Activated naive CD8-positive, alpha-beta T cell treated with anti-CD3 and anti-CD28 coated beads for 36 hours (primary cell): ENCODE data around the gene ZNF559. TPM values are rescaled to one million over a fixed set of nuclear protein-coding genes. Genes with fewer than 3 reads are reported as not detected.
"Not testable (repeated sequence)": the region's sequence is repeated elsewhere in the genome, so short reads cannot be mapped to it uniquely, and the experiment has no call there.

Experiments used
- DNase-seq: peaks from one replicate; pipeline ENCODE4 v3.0.0; 2021
- H3K27ac Mint-ChIP-seq: one replicate; pipeline ENCODE4 v1.8.0; 2022; ENCODE audit warnings: mild to moderate bottlenecking, moderate library complexity, mixed read lengths
- H3K27me3 Mint-ChIP-seq: one replicate; pipeline ENCODE4 v1.8.0; 2022; ENCODE audit warnings: mild to moderate bottlenecking, mixed read lengths
- H3K36me3 Mint-ChIP-seq: one replicate; pipeline ENCODE4 v1.8.0; 2021; ENCODE audit warnings: mild to moderate bottlenecking, mixed read lengths
- H3K4me1 Mint-ChIP-seq: one replicate; pipeline ENCODE4 v1.8.0; 2021; ENCODE audit warnings: mixed read lengths
- H3K4me3 Mint-ChIP-seq: one replicate; pipeline ENCODE4 v1.8.0; 2022; ENCODE audit warnings: mild to moderate bottlenecking, moderate library complexity, mixed read lengths
- H3K9me3 Mint-ChIP-seq: one replicate; pipeline ENCODE4 v1.8.0; 2022; ENCODE audit warnings: mixed read lengths
- total RNA-seq, 2 experiments: library from RNA; stranded (reverse); gene quantifications; one replicate each; pipeline ENCODE4 v1.2.3, GENCODE V29; 2021

Gene ZNF559
- total RNA-seq: 10 to 100 TPM; 13.0 to 14.9 TPM

DNA sequence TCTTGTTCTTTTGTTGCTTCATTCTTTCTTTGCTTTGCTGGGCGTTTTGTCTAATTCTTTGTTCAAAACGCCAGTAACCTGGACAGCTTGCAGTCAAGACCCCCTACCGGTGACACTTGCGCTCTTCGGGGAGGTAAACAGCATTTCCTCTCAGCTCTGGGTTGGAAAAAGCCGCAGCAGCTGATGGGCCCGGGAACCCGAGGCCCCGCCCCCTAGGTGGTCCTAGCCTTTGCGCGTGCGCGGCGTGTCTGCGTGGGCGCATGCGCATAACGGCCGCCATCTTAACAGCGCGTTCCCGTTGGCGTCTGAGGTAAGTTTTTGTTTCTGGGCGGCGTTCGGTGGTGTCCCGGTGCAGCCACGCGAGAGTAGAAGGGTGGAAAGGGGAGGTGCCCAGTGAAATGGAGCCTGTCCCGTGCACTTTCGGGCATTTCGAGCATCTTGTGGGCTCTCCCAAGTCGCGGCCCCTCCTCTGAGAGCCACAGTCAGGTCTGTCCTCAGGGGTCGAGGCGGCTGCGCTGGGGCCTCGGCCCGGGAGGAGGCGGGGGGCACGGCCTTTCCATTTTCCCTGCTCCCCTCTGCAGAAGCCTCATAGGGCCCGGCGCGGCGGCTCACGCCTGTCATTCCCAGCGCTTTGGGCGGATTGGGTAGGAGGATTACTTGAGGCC, at the start of gene ZNF559:
Gene ZNF559, plus strand, starts transcription at position 261 of the 665 bp plus-strand sequence. CDS start 14,371 bp downstream, outside the sequence.
- Mint-ChIP-seq H3K27me3 (no peaks in the 10 kb centered on the region), H3K27ac (peak within 1 kb of the TSS; percentile 95), H3K4me3 (peak within 1 kb of the TSS; percentile 88), H3K4me1 (peaks cover 17% of the 10 kb centered on the region), H3K36me3 (peaks cover 57% of the 10 kb centered on the region), H3K9me3 (peaks cover 42% of the 10 kb centered on the region)
- peak; percentile 95 for DNase-seq

DNA sequence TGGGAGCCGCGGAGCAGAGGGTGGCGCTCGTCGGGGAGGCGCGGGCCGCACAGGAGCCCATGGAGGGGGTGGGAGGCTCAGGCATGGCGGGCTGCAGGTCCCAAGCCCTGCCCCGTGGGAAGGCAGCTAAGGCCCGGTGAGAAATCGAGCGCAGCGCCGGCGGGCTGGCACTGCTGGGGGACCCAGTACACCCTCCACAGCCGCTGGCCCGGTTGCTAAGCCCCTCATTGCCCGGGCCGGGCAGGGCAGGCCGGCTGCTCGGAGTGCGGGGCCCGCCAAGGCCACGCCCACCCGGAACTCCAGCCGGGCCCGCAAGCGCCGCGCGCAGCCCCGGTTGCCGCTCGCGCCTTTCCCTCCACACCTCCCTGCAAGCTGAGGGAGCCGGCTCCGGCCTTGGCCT, 40.5 kb upstream of the ZNF559 start:
- peak overlapping the region; percentile 77 for H3K4me3 Mint-ChIP-seq
- H3K4me1 Mint-ChIP-seq, H3K27ac Mint-ChIP-seq, H3K27me3 Mint-ChIP-seq: not testable (repeated sequence)
- peaks cover 25% of the 10 kb centered on the region for H3K9me3 Mint-ChIP-seq
- peaks cover 22% of the 10 kb centered on the region for H3K36me3 Mint-ChIP-seq
- DNase-seq: peak; percentile 58

DNA sequence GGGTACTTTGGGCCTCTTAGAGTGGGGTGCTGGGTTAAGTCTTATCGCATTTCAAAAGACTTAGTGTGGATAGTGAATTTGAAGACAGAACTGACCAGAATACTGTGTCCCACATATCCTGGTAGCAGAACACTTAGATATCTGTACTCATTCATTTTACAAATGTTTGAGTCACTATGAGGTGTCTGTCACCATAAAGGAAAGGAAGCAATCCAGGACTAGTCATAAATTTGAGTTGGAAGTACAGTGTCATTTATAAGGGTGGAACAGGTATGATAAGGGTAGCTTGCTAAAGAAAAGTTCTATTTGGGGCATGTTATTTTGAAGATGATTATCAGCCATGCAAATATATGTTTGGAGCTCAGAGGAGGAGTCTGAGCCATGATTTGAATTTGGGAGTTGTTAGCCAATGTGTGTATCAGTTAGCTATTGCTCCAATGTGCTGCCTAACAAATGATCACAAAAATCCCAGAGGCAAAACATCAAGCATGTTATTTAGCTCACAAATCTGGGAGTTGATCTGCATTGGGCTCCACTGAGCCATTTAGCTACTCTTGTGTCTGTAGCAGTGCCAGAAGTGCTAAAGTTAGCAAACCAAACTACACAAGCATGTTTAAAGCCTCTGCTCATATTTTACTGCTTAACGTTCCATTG, 34.6 kb upstream of the ZNF559 start:
- Mint-ChIP-seq H3K9me3 (peaks cover 44% of the 10 kb centered on the region), H3K27me3 (no peaks in the 10 kb centered on the region), H3K27ac (no peak overlapping the region), H3K4me3 (no peak overlapping the region), H3K36me3 (peaks cover 60% of the 10 kb centered on the region), H3K4me1 (no peaks in the 10 kb centered on the region)
- no peak for DNase-seq

DNA sequence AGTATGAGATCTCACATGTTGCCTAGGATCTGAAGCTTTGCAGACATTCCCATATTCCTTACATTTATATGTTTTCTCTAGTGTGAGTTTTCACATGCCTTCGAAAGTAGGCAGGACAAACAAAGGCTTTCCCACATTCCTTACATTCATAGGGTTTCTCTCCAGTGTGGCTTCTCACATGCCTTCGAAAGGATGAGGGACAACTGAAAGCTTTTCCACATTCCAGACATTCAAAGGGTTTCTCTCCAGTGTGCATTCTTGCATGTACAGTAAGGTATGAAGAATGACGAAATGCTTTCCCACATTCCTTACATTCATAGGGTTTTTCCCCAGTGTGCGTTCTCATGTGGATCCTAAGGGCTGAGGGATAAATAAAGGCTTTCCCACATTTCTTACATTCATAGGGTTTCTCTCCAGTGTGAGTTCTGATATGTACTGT, 28.5 kb upstream of the ZNF559 start:
- no peak overlapping the region for H3K27ac Mint-ChIP-seq
- peaks cover 59% of the 10 kb centered on the region for H3K9me3 Mint-ChIP-seq
- peaks cover 90% of the 10 kb centered on the region for H3K36me3 Mint-ChIP-seq
- no peaks in the 10 kb centered on the region for H3K4me1 Mint-ChIP-seq
- H3K4me3 Mint-ChIP-seq: no peak overlapping the region
- no peak for DNase-seq
- H3K27me3 Mint-ChIP-seq: no peaks in the 10 kb centered on the region

DNA sequence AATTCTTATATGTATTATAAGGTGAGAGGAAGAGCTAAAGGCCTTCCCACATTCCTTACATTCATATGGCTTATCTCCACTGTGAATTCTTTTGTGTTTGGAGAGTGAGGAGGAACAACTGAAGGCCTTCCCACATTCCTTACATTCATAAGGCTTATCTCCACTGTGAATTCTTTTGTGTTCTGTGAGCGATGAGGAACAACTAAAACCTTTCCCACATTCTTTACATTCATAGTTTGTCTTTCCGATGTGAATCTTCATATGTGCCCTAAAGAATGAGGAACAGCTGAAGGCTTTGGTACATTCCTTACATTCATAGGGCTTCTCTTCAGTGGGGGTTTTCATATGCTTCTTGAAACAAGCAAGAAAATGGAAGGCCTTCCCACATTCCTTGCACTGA, 27.6 kb upstream of the ZNF559 start:
- H3K9me3 Mint-ChIP-seq: peaks cover 64% of the 10 kb centered on the region

DNA sequence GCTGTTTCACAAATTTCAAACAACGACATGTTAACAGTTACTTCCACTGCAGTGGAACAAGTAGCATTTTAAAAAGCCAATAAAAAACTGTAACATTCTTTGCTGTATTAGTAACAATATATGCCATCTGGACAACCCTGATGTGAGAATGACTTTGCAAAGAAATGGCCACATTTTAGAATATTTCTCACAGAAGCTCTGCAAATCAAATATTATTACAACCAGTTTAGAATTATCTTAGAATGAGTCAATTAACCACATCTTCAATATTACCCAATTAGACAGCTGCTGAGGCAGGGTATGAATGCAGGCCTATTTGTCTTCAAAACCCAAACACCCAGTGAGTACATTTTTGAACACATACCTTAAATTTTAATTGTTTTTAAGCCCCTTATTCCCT, 17.5 kb upstream of the ZNF559 start:
- DNase-seq: no peak
- peaks cover 4% of the 10 kb centered on the region for H3K27me3 Mint-ChIP-seq
- peaks cover 55% of the 10 kb centered on the region for H3K36me3 Mint-ChIP-seq
- no peak overlapping the region for H3K4me3 Mint-ChIP-seq
- H3K27ac Mint-ChIP-seq: no peak overlapping the region
- peaks cover 17% of the 10 kb centered on the region for H3K4me1 Mint-ChIP-seq
- H3K9me3 Mint-ChIP-seq: peaks cover 27% of the 10 kb centered on the region

More for the DNA sequence above, 27.6 kb upstream of the ZNF559 start:
- no peak overlapping the region for H3K27ac Mint-ChIP-seq
- no peaks in the 10 kb centered on the region for H3K27me3 Mint-ChIP-seq
- no peak for DNase-seq
- no peaks in the 10 kb centered on the region for H3K4me1 Mint-ChIP-seq
- H3K36me3 Mint-ChIP-seq: peaks cover 93% of the 10 kb centered on the region
- H3K4me3 Mint-ChIP-seq: no peak overlapping the region

DNA sequence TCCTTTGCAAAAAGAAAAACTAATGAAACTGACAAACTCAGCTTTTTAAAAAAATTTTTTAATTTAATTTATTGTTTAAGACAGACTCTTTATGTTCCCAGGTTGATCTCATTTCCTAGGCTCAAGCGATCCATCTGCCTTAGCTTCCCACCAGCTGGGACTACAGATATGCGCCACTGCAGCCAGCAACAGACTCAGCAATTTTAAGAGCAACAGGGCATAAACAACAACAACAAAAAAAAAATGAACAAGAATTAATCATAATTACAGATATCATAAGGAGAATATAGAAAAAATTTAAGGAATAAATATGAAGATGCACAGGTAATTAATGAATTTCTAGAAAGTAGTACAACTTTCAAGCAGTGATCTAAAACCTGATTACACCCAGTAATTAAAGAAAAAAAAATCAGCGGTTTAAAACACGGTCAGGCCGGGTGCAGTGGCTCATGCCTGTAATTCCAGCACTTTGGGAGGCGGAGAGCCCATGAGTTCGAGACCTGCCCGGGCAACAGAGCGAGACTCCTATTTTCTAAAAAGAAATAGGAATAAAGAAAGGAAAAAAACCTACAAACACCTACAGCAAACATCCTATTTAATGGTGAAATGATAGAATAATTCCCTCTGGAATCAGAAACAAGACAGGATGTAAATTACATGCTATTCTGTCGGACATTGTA, 15.7 kb upstream of the ZNF559 start:
- DNase-seq: no peak
- Mint-ChIP-seq H3K27me3 (peaks cover 4% of the 10 kb centered on the region), H3K36me3 (peaks cover 37% of the 10 kb centered on the region), H3K9me3 (peaks cover 18% of the 10 kb centered on the region), H3K4me1 (peaks cover 17% of the 10 kb centered on the region), H3K27ac (peak overlapping the region; percentile 88), H3K4me3 (peak overlapping the region; percentile 95)

DNA sequence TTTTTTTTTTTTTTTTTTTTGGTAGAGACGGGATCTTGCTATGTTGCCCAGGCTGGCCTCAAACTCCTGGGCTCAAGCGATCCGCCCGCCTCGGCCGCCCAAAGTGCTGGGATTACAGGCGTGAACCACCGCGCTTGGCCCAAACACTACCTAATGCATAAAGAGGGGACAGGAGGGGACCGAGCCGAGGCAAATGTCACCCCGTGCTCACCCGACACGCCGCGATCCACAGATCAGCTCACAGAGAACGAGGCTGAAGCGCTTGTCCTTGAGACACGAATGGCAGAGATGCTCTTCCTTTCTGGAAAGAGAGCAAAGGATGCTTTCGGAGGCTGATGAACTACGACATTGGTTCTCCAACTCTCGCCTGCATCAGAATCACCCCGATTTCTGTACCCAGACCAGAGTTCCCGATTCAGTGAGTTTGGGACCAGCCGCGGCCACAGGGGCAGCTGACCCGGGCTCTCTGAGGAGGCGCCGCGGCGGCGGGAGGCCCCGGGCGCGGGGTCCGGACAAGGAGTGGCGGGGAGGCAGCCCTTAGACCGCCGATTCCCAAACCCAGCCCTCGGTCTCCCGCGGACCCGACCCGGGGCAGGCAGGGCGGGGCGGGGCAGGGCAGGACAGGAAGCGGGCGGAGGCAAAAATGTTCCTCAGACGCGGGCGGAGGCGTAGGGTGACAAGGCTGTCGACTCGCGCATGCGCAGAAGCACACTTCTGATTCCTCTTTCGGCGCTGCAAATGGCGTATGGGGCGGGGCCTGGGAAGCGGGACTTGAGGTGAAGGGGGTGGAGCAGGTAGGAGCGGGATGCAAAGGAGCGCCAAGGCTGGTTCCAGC, 14.6 kb upstream of the ZNF559 start, which contains the start of gene ZNF699:
Gene ZNF699, minus strand, starts transcription at position 700 of the 835 bp plus-strand sequence. CDS start 4,719 bp downstream, outside the sequence.
- H3K27me3 Mint-ChIP-seq: peaks cover 4% of the 10 kb centered on the region
- H3K4me3 Mint-ChIP-seq: peak within 1 kb of the TSS; percentile 95
- peak; percentile 98 for DNase-seq
- peaks cover 17% of the 10 kb centered on the region for H3K4me1 Mint-ChIP-seq
- peaks cover 25% of the 10 kb centered on the region for H3K36me3 Mint-ChIP-seq
- H3K27ac Mint-ChIP-seq: peak within 1 kb of the TSS; percentile 93
- H3K9me3 Mint-ChIP-seq: peaks cover 15% of the 10 kb centered on the region

DNA sequence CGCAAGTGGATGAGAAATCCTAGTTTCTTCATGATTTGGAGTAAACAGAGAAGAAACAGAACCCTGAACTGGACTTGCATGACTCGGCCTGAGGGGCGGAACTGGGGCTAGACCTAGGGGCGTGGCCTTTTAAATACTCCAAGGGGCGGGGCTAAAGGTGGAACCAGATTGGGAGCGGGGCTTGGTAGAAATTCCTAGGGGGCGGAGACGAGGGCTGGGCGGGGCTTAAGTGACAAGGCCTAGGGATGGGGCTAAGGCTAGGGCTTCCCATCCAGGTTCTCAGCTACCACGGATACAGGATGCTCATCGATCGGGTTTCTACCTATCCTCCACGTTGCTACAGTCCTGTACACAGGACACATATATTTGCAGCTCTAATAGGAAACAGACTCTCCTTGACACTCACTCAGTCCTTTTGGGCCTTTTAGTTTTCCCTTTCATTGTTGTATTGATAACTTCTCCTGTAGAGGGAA, 14.0 kb upstream of the ZNF559 start:
- no peak for DNase-seq
- Mint-ChIP-seq H3K9me3 (peaks cover 12% of the 10 kb centered on the region), H3K27ac (peak overlapping the region; percentile 93), H3K4me1 (peaks cover 17% of the 10 kb centered on the region), H3K4me3 (peak overlapping the region; percentile 95), H3K36me3 (peaks cover 19% of the 10 kb centered on the region), H3K27me3 (peaks cover 4% of the 10 kb centered on the region)

DNA sequence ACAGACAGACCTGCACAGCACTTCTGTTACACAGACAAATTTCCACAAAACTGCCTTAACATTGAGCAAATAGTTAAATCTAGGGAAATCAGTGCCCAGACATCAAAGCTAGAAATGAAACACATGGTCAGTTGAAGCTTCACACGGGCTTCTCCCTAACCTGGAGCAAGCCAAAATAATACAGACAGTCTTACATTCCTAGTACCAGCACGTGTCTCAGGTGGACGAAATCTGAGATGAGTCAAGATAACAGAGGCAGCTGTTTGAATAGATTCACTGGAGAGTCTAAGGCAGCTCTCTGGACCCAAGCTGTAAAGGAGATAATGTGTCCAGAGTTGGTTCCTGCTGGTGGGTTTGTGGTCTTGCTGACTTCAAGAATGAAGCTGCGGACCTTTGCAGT, 10.2 kb upstream of the ZNF559 start:
- DNase-seq: no peak
- Mint-ChIP-seq H3K27ac (no peak overlapping the region), H3K27me3 (peaks cover 4% of the 10 kb centered on the region), H3K4me1 (peaks cover 8% of the 10 kb centered on the region), H3K4me3 (no peak overlapping the region), H3K36me3 (peaks cover 2% of the 10 kb centered on the region), H3K9me3 (peaks cover 10% of the 10 kb centered on the region)

DNA sequence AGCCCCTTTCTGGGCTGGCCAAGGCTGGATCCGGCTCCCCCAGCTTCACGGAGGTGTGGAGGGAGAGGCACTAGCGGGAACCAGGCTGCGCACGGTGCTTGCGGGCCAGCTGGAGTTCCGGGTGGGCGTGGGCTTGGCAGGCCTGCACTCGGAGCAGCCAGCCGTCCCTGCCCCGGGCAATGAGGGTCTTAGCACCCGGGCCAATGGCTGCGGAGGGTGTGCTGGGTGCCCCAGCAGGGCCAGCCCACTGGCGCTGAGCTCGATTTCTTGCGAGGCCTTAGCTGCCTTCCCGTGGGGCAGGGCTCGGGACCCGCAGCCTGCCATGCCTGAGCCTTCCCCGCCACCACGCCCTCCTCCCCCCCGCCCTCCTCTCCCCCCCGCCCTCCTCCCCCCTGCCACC, 2.6 kb upstream of the ZNF559 start:
- Mint-ChIP-seq H3K27ac (no peak overlapping the region), H3K4me1 (peaks cover 17% of the 10 kb centered on the region), H3K4me3 (no peak overlapping the region), H3K27me3 (no peaks in the 10 kb centered on the region), H3K9me3 (peaks cover 34% of the 10 kb centered on the region), H3K36me3 (peaks cover 35% of the 10 kb centered on the region)
- no peak for DNase-seq

DNA sequence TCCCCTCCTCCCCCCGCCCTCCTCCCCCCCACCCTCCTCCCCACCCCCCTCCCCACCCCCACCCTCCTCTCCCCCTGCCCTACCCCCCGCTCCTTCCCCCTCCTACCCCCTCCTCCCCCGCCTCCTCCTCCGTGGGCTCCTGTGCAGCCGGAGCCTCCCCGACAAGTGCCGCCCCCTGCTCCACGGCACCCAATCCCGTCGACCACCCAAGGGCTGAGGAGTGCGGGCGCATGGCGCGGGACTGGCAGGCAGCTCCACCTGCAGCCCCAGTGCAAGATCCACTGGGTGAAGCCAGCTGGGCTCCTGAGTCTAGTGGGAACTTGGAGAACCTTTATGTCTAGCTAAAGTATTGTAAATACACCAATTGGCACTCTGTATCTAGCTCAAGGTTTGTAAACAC, 2.2 kb upstream of the ZNF559 start:
- not testable (repeated sequence) for H3K4me3 Mint-ChIP-seq

DNA sequence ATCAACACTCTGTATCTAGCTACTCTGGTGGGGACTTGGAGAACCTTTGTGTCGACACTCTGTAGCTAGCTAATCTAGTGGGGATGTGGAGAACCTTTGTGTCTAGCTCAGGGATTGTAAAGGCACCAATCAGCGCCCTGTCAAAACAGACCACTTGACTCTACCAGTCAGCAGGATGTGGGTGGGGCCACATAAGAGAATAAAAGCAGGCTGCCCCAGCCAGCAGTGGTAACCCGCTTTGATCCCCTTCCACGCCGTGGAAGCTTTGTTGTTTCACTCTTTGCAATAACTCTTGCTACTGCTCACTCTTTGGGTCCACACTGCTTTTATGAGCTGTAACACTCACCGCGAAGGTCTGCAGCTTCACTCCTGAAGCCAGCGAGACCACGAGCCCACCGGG, 1.8 kb upstream of the ZNF559 start:
- Mint-ChIP-seq H3K4me1 (peaks cover 17% of the 10 kb centered on the region), H3K36me3 (peaks cover 40% of the 10 kb centered on the region), H3K9me3 (peaks cover 35% of the 10 kb centered on the region)
- not testable (repeated sequence) for H3K4me3 Mint-ChIP-seq, H3K27ac Mint-ChIP-seq, H3K27me3 Mint-ChIP-seq, DNase-seq

More for the DNA sequence above, 2.2 kb upstream of the ZNF559 start:
- H3K27me3 Mint-ChIP-seq, DNase-seq, H3K27ac Mint-ChIP-seq: not testable (repeated sequence)
- H3K4me1 Mint-ChIP-seq: peaks cover 17% of the 10 kb centered on the region
- peaks cover 35% of the 10 kb centered on the region for H3K9me3 Mint-ChIP-seq
- H3K36me3 Mint-ChIP-seq: peaks cover 36% of the 10 kb centered on the region

DNA sequence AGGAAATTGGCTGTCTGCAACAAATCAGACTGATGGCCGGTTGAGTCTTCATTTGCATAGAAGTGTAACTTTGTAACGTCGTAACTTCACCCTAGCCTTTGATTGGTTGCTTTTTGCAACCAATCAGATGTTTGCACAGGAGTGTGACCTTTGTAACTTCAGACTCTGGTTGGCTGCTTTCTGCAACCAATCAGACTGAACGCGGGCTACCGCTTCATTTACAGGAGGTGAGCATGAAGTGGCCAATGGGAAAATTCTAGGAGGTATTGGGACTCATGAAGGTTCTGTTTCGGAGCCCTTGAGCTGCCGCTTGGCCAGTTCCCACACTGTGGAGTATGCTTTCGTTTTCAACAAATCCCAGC, 441 bp upstream of the ZNF559 start:
- H3K36me3 Mint-ChIP-seq: peaks cover 54% of the 10 kb centered on the region

More for the DNA sequence above, 441 bp upstream of the ZNF559 start:
- H3K4me1 Mint-ChIP-seq: peaks cover 17% of the 10 kb centered on the region
- peak; percentile 64 for DNase-seq
- H3K9me3 Mint-ChIP-seq: peaks cover 39% of the 10 kb centered on the region
- H3K27me3 Mint-ChIP-seq: no peaks in the 10 kb centered on the region
- peak overlapping the region; percentile 88 for H3K4me3 Mint-ChIP-seq
- peak overlapping the region; percentile 95 for H3K27ac Mint-ChIP-seq
